T47D (cell line): ENCODE results near the gene PIEZO1.

Experiments used
- DNase-seq, 2 experiments: peaks; one replicate each; pipeline versions ENCODE4 v3.0.0 to v3.0.0-alpha.2; 2011 to 2012; ENCODE audit warnings: low read depth in 1 of 2, low spot score in 1 of 2
- JUND ChIP-seq: IDR thresholded peaks from 2 replicates; pipeline ENCODE4 v1.6.1; 2012; ENCODE audit warnings: low read depth
- in situ Hi-C: cut with HindIII; loops from 2 replicates; pipeline ENCODE4 v1.10.0; 2016; ENCODE audit warnings: low sequenced_read_pairs, low pct_unique_long_range_greater_than_20kb

Gene PIEZO1

GRCh38 chr16:88805340-88805715, 20.3 kb upstream of the PIEZO1 start:
- no peak for TF ChIP-seq JUND
- DNase-seq = no peak
- in situ Hi-C loops = no loop called here

DNA sequence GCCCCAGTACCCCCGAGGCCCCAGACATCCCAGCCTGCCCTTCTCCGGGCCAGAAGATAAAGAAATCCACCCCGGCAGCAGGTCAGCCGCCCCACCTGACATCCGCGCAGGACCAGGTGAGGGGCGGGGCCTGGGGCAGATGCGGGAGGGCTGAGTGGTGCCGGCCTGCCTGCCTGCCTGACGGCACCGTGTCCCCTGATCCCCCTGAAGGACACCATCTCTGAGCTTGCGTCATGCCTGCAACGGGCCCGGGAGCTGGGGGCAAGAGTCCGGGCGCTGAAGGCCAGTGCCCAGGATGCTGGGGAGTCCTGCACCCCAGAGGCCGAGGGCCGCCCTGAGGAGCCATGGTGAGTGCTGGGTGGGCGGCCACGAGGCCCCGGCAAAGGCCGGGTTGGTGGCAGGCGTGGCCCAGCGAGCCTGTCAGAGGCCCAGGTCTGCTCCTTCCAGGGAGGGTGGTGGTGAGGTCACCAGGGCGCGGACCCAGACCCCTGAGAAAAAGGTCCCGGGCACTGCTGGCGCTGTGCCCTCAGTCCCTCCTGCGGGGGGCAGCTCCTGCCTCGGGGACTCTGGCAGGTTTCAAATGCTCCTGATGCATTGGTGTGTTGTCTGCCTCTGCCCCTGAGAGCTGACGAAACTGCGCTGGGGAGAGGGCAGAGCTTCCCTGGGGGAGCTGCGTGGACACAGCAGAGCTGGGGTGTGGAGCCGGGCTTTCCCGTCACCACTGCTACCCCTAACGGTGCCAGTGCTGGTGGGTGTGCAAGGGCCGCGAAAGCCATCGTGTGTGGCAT, 19.7 kb upstream of the PIEZO1 start:
- in situ Hi-C loops = no loop called here
- DNase-seq = peak; percentile 60 to 62

GRCh38 chr16:88804173-88804551, 19.1 kb upstream of the PIEZO1 start:
- DNase-seq = no peak
- in situ Hi-C loops = no loop called here
- TF ChIP-seq JUND = no peak

More for the DNA sequence above, 19.7 kb upstream of the PIEZO1 start:
- TF ChIP-seq JUND = no peak

GRCh38 chr16:88803264-88803987, 18.4 kb upstream of the PIEZO1 start, which contains the start of gene CDT1:
Gene CDT1 (plus strand): TSS chr16:88803789. CDS start chr16:88803832, 43 bp downstream.
- no peak for TF ChIP-seq JUND
- in situ Hi-C loops = no loop called here
- peak; percentile 93 to 100 for DNase-seq

DNA sequence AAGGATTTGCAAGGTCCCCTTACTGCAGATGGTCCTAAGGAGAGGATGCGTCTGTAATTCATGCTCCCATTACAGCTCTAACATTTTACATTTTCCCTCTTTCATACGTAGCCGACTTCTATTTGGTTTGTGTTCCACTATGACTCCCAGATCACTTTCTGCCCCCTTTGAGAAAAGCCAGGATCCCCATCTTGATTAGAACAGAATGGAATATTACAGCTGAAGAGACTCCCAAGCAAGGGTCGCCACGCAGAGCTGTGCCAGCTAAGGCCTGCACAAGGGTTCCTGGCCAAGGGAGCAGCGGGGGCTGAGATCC, 15.2 kb upstream of the PIEZO1 start:
- no peak for TF ChIP-seq JUND
- in situ Hi-C loops = no loop called here
- no peak for DNase-seq

GRCh38 chr16:88799569-88800276, 14.7 kb upstream of the PIEZO1 start:
- in situ Hi-C loops = no loop called here
- DNase-seq = no peak
- TF ChIP-seq JUND = no peak

- in situ Hi-C loops = no loop called here
- TF ChIP-seq JUND = no peak
- no peak for DNase-seq
These were observed 13.9 kb upstream of the PIEZO1 start for GRCh38 chr16:88798772-88799455.

DNA sequence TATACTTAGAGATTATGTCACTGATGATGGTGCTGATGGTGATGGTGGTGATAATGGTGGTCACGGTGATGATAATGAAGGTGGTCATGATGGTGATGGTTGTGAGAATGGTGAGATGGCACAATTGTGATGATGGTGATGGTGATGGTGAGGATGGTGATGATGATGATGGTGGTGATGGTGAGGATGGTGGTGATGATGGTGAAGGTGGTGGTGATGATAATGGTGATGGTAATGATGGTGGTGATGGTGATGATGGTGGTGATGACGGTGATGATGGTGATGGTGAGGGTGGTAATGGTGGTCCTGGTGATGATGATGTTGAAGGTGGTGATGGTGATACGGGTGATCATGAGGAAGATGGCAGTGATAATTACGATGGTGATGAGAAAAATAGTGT, 13.1 kb upstream of the PIEZO1 start:
- DNase-seq = no peak
- no peak for TF ChIP-seq JUND
- in situ Hi-C loops = no loop called here

DNA sequence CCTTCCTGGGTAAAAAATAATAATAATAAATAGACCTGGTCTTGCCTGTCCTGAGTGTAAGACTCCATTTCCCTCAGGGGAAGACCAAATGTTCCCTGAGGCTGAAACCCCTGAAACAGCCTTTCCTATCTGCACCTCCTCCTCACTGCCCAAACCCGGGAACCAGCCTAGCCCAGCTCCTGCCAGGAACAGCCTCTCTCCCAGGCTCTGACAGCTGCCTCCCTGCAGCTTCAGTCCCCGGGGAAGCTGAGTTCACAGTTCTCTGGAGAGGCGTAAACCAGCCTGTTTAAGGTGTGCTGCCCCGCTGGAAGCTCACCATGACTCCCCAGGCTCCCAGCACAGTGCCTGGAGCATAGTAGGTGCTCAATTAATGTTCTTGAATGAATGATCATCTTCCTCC, 11.3 kb upstream of the PIEZO1 start:
- DNase-seq = no peak
- in situ Hi-C loops = no loop called here
- TF ChIP-seq JUND = no peak

GRCh38 chr16:88793251-88793954, 8.4 kb upstream of the PIEZO1 start:
- in situ Hi-C loops = no loop called here
- TF ChIP-seq JUND = no peak
- DNase-seq = no peak

DNA sequence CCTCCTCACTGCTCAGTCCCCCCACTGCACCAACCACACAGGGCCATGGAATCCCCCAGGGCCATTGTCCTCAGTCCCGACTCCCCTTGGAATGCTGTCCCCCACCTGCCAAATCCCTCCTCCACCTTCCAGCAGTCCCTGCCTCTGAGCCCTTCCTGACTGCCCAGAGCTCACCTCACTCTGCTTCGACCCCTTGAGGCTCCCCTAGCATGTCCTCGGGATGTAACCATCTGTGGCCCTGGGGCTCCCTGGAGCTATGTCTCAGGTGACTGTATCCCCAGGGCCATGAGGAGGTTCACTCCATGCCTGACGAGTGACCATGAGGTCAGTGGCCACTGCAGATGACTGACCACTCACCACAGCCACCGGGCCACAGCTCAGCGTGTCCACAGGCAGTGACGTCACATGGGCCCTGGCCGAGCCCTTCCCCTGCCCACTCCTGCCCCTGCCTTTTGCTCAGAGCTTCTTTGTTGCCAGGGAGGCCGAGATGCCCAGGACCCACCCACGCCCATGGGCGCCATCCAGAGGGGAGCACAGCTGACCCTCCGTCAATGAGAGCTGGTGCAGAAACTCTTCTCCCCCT, 7.7 kb upstream of the PIEZO1 start:
- in situ Hi-C loops = no loop called here
- no peak for DNase-seq
- TF ChIP-seq JUND = no peak
